Tibial nerve (tissue), 4 donors: ENCODE measurements around the gene TCF7L1.

Experiments used
- EP300 ChIP-seq, 2 donors: sonication (generic); formaldehyde crosslinking; IDR thresholded peaks; one replicate each; pipeline ENCODE4 v1.6.1; 2017; ENCODE audit warnings: antibody characterized with exemption in 2 of 2, mild to moderate bottlenecking in 1 of 2
- POLR2A ChIP-seq, 2 donors: fragments of 450-650 bp; IDR thresholded peaks; one replicate each; pipeline ENCODE4 v1.6.1; 2017; ENCODE audit warnings: antibody characterized with exemption in 2 of 2, mild to moderate bottlenecking in 2 of 2, moderate library complexity in 2 of 2
- TF ChIP-seq, protein P1 (sequence below), 5 experiments: fragments of 200-600 bp in 3 of 5; fragments of 450-650 bp in 2 of 5; sonication (generic) in 3 of 5; IDR thresholded peaks; one replicate each; pipeline ENCODE4 v1.5.1; 2016 to 2019; ENCODE audit warnings: antibody characterized with exemption in 5 of 5, mild to moderate bottlenecking in 3 of 5, moderate library complexity in 2 of 5

DNA sequence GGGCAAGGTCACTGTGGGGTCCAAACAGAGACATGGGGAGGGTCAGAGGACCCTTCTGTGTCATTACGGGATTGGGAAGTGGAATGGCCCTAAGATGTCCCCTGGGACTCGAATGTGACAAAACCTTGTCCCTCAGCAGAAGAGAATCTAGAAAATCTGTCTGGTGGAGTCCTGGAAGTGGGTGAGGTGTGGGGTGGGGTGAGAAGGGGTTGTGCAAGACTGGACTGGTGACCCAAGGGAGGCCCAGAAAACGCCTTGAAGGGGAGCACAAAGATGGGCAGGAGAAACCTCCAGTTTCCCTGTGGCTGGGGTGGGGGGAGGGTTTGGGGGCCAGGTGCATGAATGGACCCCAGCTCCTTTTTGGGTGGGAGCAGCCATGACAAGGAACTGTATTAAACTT is 79.6 kb downstream of the TCF7L1 start:
- TF ChIP-seq, protein P1, sequence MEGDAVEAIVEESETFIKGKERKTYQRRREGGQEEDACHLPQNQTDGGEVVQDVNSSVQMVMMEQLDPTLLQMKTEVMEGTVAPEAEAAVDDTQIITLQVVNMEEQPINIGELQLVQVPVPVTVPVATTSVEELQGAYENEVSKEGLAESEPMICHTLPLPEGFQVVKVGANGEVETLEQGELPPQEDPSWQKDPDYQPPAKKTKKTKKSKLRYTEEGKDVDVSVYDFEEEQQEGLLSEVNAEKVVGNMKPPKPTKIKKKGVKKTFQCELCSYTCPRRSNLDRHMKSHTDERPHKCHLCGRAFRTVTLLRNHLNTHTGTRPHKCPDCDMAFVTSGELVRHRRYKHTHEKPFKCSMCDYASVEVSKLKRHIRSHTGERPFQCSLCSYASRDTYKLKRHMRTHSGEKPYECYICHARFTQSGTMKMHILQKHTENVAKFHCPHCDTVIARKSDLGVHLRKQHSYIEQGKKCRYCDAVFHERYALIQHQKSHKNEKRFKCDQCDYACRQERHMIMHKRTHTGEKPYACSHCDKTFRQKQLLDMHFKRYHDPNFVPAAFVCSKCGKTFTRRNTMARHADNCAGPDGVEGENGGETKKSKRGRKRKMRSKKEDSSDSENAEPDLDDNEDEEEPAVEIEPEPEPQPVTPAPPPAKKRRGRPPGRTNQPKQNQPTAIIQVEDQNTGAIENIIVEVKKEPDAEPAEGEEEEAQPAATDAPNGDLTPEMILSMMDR (IDR thresholded peaks at IDR 0.05), result no peak
- TF ChIP-seq EP300 (IDR thresholded peaks at IDR 0.05) (no peak), POLR2A (IDR thresholded peaks at IDR 0.05) (no peak)
